Suppressor macrophage treated with lipopolysaccharide for 1 hour (primary cell): ENCODE measurements around the gene SH2B2.

Experiments used
- DNase-seq, 3 donors: peaks; one replicate each; pipeline ENCODE4 v3.0.0-alpha.2; 2020 to 2022

Gene SH2B2

DNA sequence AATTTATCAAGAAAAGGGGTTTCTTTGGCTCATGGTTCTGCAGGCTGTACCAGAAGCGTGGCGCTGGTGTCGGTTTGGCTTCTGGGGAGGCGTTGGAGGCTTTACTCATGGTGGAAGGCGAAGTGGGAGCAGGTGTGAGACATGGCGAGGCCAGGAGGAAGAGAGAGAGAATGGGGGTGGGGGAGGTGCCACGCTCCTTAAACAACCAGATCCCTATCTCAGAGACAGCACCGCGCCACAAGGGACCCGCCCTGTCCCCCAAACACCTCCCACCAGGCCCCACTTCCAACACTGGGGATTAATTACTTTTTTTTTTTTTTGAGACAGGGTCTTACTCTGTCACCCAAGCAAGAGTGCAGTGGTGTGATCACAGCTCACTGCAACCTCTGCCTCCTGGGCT is 18.0 kb upstream of the SH2B2 start:
- no peak for DNase-seq

DNA sequence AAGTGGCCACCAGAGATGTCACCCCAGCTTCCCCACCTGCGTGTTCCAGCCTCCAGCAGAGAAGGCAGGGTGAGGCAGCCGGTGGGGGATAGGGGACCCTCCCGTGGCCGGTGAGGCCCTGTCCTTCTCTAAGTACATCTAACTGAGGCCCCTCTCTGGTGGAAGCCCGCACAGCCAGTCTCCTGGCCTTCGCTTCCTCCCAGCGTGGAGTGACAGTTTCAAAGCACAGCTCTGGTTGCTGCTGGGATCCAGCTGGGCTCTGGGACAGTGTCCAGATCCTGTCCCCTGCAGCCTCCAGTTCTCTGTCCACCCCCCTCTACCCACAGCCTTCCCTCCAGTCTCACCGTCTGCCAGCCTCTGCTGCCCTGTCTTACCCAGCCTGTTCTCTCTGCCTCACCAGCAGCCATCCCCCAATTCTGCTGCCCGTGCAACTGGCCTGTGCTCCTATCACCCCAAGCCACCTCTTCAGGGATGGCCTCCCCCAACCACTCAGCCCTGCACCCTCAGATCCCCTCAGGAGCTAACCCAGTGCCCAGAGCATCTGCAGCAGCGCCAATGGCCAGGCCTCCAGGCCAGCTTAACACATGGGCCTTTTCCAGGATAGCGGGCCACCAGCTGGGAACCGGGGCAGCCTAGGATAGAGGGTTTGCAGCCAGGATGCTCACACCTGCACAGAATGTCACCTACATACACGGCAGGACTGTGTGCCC is 16.3 kb upstream of the SH2B2 start:
- no peak for DNase-seq

DNA sequence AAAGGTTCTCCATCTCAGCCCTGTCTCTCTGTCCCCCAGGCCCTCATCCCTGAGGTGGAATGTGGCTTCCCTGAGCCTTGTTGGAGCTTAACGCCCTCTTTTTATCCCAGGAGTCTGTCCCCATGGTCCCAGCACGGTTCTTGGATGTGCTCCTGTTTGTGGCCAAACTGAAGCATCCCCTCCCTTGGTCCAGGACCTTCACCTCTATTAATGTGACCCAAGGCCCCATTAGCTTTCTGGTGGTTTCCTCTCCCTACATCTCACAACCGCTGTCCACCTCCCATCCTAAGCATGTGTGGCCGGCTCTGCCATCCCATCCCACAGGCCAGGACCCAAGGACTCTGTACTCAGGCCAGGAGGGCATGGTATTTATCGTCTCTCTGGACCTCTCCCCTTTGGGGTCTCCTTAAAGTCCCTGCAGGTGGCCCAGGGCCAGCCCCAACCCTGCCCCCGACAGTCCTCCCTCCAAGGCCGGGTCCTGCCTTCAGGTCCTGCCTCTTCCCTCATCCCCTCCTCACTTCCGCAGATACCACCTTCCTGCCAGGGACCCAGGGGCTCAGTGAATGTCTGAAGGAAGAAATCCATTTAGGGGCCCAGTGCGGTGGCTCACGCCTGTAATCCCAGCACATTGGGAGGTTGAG is 15.4 kb upstream of the SH2B2 start:
- DNase-seq = no peak

DNA sequence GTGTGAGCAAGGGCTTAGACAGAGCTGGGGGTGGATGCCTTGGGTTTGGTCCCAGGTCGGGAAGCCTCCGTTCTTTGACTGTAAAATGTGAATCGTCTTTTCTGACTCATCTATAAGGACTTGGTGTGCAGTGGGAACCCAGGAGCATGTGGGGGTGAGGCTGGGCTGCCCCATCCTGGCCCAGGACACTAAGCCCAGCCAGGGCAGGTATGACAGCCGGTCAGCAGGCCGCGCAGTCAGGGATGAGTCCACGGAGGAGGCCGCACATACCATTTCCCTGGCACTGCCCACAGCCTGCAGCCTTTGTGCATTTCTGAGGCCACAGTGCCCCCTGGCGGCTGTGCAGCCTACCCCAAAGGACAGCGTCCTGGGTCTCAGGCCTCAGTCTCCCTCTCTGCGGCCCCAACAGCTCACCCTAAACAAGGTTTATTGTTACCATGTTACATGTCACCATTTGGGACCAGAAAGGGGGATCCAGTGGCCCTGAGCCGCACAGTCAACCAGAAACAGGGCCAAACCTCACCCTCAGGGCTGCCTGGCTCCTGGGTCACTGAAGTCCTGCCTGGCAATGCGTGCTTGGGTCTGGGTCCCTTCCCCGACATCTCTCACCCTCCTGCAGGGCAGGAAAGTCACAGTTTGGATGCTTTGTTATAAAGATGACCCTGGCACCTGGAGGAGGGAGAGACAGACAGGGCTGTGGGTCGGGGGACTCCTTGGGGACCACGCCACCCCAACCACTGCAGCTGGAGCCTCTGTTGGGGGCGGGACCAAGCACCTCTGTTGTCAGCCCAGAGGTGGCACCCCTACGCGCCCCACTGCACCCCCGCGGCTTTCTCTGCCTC is 14.4 kb upstream of the SH2B2 start:
- DNase-seq = peak; percentile 75 to 90 (median 84)

DNA sequence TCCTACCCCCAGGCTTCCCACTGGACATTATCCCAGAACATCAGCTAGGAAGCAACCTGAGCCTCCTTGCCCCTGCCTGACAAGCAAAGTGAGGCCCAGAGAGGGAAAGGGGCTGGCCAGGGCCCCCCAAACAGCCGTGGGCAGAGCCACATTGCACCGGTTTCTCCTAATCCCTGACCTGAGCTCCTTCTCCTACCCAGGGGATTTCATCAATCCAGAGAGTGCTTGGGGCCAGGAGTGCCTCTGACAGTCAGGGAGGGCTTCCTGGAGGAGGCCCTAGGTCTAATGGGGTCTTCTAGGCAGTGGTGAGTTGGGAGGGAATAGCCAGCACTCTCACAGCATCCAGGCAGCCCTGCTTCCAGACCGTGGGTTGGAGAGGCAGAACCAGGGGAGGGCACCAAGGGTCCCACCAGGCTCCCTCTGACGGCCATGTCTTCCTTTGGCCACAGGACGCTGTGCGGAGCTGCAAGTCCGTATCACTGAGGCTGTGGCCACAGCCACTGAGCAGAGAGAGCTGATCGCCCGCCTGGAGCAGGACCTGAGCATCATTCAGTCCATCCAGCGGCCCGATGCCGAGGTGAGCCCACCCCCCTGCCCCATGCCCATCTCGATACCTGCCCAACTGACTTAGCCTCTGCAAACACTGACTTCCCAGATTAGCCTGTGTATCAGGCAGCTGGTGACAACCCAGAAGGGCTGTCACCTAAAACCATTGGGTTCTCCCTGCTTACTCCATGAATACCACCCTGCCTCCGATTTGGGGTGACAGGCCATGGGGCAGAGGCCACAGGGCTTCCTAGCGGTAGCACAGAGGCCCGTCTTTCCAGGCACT is 13.5 kb upstream of the SH2B2 start:
- no peak for DNase-seq

DNA sequence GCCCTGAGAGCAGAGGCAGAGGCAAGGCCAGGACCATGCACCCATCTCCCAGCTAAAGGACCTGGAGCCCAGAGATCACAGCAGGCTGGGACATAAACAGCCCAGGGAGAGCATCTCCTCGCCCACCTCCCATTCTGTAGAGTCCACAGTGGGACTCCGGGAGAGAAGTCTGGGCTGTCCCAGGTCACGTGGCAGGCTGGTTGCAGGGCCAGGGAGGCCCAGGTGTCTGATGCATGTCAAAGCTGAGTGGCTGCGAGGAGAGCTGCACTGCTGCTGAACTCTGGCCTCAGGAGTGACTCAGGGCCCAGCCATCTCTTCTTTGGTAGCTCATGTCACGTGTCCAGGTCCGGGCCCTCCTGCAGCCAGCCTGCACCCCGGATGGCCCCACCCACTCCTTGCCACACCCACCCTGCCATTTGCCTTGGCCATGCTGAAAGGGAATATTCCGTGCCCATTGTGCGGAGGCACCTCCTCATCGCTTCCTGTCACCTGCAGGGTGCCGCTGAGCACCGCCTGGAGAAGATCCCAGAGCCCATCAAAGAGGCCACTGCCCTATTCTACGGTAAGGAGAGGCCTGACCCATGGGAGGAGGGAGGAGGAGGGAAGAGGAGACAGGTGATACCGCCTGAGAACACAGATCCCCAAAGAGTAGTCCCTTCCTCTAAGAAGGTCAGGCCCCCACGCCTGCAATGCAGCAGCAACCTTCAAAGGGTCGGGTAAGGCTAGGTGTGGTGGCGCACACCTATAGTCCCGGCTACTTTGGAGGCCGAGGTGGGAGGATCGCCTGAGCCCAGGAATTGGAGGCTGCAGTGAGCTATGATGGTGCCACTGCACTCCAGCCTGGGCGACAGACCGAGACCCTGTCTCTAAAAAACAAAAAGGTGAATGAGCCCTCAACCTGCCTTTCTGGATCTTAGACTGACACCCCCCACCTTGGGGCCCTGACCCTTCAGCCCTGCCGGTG is 12.6 kb upstream of the SH2B2 start:
- no peak for DNase-seq

DNA sequence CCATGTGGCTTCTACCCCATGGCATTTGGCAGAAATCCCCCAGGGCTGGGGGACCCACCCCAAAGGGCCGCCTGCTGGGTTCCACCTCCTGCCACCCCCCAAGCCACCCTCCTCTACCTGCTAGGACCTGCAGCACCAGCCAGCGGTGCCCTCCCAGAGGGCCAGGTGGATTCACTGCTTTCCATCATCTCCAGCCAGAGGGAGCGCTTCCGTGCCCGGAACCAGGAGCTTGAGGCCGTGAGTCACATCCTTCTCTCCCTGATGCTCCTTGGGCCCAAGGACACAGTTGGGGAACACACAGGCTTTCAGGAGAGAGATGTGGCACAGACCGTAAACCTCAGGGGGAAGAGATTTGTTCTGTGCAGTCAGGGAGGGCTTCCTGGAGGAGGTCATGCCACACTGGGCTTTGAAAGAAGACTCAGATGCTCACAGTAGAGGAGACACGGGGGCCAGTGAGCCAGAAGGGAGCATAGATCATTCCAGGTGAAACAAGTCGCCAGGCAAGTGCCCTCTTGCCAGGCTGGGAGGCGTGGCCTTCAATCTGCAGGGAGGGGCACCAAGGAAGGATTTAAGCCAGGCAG is 11.5 kb upstream of the SH2B2 start:
- no peak for DNase-seq

DNA sequence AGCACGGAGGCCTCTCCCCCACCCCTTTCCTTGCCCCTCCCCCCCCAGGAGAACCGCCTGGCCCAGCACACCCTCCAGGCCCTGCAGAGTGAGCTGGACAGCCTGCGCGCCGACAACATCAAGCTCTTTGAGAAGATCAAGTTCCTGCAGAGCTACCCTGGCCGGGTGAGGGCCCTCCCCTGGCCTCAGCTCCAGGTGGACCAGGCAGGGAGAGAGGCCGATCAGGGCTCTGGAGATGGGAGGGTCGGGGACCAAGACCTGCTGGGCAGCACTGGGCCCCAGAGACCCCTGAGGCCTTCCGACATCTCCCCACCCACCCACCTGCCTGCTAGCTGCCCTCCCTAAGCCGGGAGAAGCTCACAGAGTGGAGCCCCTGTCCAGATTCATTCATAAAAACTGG is 8.8 kb upstream of the SH2B2 start:
- no peak for DNase-seq

DNA sequence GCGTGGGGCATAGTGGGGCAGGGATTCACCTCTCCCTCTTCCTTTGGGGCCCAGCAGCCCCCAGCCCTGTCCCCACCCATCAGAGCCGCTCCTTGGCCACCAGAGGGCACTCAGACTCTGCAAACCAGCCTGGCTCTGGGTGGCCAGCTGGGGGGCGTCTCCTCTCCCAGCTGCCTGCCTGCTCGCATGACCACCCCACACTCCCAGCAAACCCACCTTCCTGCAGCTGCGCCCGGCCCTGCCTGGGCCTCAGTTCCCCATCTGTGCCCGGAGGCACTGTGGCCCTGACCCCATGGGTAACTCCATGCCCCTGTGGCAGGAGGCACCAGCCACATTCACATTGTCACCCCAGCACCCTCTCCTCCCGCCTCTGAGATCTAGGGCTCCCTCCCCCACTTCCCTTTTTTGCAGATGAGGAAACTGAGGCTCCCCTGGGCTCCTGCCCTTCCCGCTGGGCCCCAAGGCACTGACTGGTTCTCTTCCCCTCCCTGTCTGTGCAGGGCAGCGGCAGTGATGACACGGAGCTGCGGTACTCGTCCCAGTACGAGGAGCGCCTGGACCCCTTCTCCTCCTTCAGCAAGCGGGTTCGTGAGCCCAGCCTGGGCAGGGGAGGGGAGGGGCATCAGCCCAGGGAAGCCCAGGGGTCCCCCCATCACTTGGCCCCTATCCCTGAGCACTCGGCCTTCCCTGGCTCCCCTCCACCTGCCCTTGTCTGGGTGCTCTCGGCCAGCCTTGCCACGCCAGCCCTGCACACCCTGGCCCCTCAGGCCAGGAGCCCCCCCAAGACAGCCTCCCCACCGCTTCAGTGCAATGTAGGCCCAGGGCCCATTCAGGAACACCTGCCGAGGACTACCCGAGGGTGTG is 6.9 kb upstream of the SH2B2 start:
- DNase-seq = peak; percentile 58 to 74 (median 73)

DNA sequence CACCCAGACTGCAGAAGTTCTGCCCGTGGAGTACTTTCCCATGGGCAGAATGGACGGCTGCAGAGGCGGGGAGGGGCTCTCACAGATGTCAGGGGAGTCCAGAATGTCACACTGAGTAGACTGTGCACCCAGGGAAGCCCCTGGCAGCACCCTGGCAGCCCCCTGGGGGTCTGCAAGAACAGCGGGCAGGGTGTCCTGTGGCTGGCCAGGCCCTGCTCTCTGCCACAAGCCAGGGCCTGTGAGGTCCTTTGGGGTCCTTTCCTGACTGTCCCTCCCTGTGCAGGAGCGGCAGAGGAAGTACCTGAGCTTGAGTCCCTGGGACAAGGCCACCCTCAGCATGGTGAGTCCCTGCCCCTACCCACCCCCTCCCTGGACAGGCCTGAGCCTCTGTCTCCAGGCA is 6.1 kb upstream of the SH2B2 start:
- no peak for DNase-seq

DNA sequence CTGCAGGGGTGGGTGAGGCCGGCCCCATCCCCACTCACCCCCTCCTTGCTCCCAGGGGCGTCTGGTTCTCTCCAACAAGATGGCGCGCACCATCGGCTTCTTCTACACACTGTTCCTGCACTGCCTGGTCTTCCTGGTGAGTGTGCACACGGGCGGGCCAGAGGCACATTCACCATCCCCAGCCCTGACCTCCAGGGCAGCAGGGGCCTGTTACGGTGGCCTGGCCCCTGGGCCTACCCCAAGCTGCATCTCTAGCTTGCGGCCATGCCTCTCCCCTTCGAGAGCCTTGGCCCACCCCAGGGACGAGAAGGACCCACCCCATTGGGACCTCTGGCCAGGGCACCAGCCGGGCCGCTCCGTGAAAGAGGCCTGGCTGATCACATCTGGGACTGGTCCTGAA is 4.9 kb upstream of the SH2B2 start:
- DNase-seq = no peak

DNA sequence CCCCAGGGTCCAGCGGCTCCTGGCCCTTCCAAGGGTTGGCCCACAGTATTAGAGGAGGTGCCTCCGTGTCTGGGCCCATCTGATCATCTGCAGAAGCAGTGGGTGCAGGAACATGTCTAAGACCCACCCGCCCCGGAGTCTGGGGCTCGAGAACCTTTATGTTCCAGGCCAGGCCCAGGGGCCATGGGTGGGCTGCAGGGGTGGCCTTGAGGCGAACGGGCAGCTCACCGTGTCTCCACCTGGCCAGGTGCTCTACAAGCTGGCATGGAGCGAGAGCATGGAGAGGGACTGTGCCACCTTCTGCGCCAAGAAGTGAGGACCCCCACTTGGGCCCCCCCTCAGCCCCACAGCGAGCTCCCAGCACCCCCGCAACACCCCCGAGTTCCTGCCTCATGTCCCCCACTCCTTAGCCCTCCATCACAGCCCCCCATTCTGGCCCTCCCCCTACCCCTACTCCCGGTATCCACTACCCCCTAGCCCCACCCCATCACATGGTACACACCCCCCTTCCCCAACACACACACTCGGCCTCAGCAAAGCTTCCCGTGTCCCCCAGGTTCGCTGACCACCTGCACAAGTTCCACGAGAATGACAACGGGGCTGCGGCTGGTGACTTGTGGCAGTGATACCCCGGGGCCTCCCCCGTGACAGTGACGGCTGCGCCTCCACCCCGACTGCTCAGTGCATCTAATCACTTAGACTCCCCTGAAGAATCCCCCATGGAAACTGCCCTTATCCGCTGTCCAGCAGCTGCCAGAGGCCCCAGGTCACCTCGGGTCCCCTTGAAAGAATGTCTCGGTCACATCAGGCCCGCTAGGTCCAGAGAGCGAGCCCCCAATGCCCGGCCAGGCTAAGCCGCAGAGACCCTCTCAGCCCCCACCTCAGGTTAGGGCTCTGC is 4.0 kb upstream of the SH2B2 start:
- no peak for DNase-seq

DNA sequence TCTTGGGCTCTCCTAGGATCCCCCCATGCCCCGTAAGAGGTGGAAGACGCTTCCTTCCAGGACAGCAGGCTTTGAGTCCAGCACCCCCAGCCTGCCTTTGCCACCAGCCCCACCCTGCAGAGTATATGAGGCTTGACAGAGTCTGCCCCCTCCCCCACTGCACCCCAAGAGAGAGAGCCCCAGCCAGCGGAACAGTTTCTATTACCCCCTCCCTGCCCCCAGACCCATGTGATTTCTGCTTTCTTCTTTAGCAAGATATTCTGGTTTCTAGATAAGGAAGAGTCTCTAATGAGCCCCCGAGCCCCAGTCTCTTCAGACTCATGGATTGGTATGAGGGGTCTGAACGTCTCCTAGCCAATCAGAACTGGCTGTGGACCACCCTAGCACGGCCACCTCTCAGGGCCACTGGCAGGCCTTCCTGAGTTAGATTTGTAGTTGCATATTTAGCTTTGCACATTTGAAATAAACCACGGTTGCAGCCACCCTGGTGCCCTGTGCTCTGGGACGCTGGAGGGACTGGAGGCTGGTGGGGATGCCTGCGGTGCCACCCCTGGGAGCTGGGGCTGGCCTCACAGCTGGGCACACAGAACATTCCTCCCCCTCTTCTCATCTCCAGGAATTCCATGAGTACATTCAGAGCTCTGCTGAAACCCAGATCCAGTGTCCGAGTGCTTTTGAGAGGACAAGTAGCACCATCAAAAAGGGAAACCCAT is 3.0 kb upstream of the SH2B2 start:
- DNase-seq = no peak

DNA sequence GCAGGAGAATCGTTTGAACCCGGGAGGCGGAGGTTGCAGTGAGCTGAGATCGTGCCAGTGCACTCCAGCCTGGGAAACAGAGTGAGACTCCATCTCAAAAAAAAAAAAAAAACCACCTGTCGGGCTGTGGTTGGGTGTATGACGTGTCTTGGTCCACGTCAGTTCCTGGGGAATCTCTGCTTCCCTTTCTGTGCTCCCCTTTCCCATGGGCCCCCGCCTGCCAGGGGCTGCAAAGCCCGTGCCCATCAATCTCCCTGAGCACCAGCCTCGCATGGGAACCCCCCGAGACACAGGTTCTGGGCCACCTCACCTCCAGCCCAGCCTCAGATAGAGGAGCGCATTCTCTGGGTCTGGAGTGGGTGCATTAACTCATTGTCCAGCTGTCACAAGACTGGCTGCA is 2.3 kb upstream of the SH2B2 start:
- DNase-seq = peak; percentile 28 to 41 (median 31)

DNA sequence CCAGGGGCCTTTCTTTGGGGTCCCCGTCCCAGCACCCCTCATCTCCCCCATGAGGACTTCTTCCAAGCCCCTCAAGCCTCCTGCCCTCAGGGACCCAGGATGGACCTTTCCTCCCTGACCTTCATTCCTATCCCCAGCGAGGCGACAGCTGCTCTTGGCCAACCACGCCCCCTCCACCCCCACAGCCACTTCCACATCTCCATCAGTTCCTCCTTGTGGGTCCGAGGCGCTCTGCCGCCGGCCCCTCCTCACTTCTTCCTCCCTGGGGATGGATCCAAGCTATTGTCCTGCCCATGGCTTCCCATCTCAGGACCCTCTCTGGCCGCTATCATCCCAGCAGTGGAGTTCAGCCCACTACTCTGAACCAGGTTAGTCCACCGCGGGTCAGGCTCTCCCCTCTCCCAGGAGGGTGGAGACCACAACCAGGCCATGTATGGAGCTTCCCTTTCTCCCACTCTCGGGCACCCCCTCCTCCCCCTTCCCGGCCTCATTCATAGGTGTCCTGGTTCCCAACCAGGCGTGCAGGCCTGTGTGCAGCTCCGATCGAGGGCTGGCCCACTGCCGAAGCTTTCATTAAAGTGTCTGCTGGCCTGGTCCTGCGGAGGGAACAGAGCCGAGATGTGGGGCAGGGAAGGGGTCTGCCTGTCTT is 1.7 kb upstream of the SH2B2 start:
- DNase-seq = peak; percentile 65 to 89 (median 83)

DNA sequence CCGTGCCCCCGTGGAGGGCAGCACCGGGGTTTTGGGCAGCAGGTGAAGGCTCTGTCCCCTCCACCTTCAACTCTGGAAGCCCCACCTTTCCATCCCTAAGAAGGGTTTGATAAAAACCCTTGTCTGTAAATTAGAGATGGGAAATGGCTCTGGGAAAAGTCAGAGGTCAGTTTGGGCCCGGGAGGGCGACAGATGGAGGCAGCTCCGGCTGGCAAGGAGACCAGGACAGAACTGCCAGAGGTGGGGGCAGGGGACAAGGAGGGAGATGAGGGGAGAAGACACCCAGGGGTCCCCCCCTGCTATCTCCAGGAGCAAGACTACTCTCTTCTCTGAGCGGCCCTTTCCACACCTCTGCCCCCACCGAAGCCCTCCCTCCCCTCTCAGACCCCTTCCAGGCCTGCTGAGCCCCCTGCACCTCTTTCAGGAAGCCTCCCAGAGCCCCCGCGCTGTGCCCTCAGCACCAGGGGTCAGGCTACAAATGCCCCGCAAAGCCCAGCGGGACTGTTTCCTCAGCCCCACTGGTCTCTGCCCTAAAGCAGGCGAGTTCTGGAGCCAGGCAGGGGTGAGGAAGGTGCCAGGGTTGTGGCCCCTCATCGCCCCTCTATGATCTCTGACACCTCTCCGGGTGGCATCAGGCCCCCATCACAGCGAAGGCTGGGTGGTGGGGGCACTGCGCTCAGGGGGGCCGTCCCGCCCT is 980 bp upstream of the SH2B2 start:
- DNase-seq = no peak
